SK-N-MC (cell line): Measurements from ENCODE around the gene EFCAB8.

Experiments
- EZH2 ChIP-seq: fragments of 200-600 bp; sonication (generic); IDR thresholded peaks from one replicate; pipeline ENCODE4 v1.6.1; 2017; ENCODE audit warnings: antibody characterized with exemption
- POLR2AphosphoS5 ChIP-seq: IDR thresholded peaks from 2 replicates; pipeline ENCODE4 v1.6.1; 2012; ENCODE audit warnings: mild to moderate bottlenecking, low read depth, low read length, borderline replicate concordance

- no peak for TF ChIP-seq EZH2
- TF ChIP-seq POLR2AphosphoS5, result no peak
Measured at GRCh38 chr20:33007376-33008335, 148.9 kb downstream of the EFCAB8 start, which contains the start of gene BPIFB2.
